NCI-H1105 (cell line): ENCODE measurements around the gene BEAN1.
"Not testable (repeated sequence)": the region's sequence is repeated elsewhere in the genome, so short reads cannot be mapped to it uniquely, and the experiment has no call there.

ENCODE experiments used
- DNase-seq: peaks from one replicate; lab custom pipeline; 2025; lab: John Stamatoyannopoulos, UW

The BEAN1 gene

DNA sequence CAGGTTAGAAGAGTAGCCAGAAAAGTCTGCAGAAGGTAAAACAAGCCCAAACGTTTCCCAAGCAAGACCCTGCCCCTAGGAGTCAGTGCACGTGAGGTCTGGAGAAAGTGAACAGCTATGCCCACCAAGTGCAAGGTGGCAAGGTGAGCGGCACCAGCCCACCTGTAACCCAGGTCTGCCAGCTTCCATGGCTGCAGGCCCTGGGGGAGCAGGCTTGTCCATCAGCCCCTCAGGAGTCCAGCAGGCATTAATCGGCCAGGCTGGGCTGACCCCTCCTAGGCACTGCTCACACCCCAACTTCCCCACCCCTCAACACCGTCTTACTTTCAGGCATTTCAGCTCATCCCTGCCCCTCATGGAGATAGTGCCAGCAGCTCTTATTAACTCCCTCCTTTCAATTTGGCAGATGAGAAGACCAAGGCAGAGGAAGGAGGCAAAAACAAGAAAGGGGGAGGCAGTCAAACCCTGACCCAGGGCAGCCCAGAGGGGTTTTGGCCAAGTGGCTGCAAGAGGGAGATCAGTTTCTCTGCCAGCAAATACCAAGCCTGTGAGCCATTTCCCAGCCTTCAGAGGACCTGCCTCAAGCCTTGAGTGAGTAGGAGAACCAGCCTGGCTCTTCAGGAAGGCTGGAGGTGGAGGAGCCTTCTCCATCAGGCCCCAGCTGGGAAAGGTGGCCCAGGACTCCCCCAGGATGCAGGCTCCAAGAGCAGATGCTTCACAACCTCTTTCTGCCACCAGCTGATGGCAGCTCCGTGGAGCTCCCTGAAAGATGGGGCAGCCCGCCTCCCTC lies 14.7 kb downstream of the BEAN1 start:
- no peak for DNase-seq

DNA sequence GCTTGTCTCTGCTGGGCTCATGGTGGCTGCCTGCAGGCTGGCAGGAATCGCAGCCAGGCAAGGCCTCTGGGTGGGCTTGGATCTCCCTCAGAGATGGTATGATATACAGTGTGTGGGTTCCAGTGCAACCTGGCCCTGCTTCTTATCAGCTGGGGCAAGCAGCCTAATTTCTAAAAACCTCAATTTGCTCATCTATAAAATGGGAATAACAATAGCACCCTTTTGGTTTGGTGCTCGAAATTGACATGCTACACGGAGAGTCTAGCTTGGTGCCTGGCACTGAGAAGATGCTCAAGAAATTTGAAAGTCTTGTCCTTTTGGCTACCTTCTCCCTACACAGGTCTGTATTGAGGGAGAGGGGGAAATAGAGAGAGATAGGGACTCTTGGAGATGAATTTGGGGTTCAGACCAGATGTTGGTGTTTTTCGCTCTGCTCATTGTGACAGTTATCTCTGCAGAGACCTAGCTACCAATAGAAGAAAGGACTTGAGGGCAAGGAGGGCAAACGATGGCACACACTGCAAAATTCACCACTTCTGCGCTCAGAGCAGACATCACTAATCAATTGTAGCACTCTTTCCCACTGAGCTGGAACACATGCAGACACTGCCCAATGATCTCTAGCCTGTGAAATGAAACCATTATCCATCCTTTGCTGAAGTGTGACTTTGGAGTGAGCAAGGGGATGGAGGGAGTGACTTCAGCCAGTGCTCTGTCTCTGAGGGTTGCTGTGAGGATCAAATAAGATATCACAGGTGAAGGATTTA lies 15.6 kb downstream of the BEAN1 start:
- no peak for DNase-seq

DNA sequence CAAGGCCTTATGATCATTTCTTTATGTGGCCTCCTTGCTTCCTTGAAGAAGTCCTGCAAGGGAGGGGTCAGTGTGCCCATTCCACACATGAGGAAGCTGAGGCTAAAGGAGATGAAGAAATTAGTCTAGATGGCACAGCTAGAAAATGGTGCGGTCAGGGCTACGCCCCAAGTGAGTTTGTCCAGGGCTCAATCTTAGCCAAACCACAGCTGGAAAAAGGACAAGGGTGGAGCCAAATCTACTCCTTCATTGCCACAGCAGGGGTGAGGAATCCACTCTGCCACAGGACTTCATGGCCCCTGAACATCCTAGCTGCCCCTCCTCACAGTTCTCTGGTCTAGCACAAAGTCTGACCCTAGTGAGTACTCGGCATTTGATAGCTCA lies 16.2 kb downstream of the BEAN1 start:
- no peak for DNase-seq

DNA sequence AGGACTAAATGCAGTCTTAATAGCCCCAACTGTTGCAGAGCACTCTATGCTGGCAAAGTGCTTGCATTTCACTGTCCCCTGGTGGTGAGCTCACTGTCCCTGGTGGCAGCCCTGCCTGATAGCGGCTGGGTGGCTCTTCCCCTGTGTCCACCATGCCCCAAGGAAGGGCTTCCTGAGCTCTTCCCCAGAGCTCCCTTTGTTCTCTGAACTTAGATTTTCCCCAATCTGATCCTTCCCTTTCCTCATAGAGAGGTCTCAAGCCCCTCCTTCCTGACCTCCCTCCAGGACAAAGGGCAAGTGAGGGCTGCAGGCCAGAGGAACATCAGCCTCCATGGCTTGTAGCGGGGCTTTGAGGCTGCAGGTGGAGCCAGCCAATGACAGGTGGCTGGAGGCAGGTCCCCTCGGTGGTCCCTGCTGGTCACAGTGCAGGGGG lies 17.0 kb downstream of the BEAN1 start:
- no peak for DNase-seq

DNA sequence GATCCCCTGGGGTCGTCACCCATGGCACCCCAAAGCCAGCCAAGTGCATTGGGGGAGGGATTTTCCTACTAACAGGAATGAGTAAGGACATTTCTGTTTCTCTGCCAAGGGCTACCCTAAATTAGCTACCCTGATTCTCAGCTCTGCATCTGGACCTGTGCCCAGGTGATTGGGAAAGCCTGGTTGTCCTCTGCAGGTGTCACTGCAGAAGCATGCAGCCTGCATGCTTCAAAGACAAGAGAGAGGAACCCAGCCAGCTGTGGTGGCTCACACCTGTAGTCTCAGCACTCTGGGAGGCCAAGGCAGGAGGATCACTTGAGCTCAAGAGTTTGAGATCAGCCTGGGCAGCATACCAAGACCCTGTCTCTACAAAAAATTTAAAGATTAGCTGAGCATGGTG lies 19.6 kb downstream of the BEAN1 start:
- no peak for DNase-seq

DNA sequence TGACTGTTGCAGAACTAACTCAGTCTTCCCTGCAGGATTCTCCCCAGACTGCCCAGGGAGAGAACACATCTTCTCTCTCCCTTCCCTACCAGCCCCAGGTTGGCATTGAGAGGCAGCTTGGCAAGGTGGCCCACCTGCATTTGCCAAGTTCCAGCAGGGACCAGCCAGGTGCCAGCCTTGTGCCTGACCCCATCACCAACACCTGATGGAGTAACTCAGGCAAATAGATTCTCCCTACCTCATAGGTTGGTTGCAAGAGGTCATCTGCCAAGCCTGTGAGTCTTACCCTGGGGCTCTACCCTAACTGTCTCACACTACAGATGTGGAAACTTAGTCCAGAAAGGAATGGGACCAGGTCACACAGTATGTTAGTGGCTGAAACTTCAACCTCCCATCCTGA lies 20.4 kb downstream of the BEAN1 start:
- DNase-seq, result no peak

DNA sequence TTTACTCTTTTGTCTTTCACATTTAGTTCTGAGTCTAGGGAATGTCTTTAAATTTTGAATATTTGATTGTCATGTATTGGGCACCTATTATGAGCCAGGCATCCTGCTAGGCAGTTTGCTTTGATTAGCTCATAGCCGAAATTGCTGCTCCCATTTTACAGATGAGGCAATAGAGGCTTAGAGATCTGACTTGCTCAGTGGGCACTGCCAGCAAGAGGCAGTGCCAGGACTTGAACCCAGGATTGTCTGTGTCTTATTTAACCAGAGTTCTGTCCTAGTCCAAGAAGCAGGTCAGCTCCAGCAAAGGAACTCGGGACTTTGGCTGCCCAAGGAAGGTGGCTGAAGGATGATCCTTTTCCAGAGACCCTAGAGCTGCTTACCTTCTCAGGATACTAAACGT lies 24.5 kb downstream of the BEAN1 start:
- no peak for DNase-seq

DNA sequence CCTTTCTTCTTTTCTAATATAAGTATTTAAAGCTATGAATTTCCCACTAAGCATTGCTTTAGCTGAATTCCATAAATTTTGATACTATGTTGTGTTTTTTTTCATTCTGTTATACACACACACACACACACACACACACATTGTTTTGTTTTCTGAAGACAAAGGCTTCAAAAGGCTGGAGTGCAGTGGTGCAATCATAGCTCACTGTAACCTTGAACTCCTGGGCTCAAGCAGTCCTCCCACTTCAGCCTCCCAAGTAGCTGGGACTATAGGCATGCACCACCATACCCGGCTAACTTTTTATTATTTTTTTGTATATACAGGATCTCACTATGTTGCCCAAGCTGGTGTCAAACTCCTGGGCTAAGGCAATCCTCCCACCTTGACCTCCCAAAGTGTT lies 26.1 kb downstream of the BEAN1 start:
- DNase-seq, result not testable (repeated sequence)

DNA sequence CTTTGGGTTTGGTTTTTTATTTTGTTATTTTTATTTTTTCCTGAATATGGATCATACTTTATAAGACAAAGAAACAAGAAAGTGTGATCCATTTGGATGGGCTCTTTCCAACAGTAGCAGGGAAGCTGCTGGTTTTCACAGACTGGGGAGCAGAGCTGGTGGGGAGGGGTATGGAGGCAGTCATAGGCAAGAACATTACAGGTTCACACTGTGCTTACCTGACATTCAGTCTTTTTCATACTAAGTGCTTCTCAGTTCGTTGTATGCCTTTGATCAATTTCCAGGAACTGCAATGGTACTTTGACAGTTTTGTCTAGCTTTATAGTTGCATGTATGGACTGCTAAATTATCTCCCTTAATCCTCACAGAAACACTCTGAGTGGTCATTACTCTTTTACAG lies 27.7 kb downstream of the BEAN1 start:
- DNase-seq, result no peak

DNA sequence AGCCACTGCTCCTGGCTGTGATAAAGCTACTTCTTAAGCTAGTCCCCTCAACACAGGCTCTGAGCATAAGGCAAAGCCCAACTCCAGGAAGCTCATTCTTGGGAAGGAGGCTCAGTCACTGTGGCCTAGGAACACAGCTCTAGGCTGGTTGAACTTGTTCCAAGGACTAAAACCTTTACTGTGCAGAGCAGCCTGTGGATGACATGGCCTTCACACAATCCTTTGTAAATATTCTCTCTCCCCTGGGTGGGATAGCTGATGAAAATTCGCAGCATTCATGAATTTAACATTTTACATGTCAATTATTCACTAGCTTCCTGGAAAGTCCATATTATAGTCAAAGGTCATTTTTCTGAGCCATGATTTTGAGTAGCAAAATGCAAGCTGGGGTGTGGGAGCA lies 28.9 kb downstream of the BEAN1 start:
- no peak for DNase-seq

DNA sequence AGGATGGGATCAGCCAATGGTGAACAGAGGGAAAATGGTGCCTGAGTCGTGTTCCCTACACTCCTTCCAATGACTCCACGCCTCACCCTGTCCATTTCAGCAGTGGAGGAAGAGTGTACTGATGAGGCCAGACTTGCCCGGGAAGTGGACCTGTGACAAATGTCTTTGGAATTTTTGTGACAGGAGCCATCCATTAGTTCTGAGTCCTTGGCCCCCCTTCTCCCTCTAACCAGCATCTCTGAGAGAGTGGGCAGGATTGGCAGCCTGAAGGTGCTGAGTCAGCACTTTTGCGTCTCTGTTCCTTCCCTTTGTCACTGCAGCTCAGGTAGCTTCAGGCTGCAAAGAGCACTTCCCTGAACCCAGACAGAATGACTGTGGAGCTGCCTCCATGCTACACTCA lies 30.8 kb downstream of the BEAN1 start:
- no peak for DNase-seq

DNA sequence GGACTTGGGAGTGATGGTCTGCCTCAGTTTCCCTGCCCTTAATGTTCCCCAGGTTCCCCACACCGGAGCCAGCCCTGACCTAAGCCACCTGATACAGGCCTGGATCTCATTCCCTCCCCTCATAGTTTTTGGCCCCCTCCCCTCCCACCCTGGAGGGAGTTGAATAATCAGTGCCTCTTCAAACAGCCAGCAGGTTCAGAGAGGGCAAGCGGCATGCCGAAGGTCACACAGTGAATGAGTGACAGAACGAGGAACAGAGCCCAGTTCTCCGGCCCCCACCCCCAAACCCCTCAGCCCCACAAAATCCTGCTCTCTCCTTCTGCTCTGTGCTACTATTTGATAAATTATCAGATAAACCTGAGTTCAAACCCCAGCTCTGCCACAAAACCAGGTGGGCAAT lies 31.2 kb downstream of the BEAN1 start:
- DNase-seq, result no peak

DNA sequence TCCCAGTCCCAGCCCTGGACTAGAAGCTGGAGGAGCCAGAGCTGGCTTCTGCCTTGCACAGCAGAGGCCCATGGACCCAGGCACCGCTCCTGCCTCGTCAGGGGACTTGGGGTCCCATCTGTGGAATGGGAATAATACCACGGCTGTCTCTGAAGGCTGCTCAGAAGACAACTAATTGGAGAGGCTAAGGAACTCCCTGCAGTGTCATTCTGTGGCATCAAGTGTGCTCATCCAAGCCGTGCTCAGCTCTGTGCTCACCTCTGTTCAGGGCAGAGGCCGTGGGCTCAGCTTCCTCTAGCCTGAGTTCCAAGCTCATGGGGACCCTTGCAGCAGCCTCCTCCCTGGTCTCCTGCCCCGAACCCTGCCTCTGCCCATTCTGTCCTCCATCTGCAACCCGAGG lies 31.8 kb downstream of the BEAN1 start:
- DNase-seq, result no peak

DNA sequence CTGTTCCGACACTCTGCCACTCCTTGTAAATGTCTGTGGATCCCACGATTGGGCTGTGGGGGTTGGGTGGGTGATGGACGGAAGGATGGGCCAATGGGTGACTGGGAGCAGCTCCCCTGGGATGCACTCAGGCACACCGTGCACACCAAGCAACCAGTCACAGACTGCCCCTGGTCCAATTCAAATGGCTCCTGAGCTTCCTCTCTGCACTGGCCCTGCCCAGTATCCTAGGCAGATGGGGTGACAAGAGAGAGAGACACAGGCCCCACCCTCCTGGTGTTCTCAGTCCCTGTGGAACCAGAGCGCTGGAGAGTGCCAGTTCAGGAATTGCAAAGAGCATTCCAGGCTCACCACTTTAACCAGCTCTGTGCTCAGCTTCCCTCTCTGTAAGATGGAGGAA lies 32.8 kb downstream of the BEAN1 start:
- DNase-seq, result no peak

DNA sequence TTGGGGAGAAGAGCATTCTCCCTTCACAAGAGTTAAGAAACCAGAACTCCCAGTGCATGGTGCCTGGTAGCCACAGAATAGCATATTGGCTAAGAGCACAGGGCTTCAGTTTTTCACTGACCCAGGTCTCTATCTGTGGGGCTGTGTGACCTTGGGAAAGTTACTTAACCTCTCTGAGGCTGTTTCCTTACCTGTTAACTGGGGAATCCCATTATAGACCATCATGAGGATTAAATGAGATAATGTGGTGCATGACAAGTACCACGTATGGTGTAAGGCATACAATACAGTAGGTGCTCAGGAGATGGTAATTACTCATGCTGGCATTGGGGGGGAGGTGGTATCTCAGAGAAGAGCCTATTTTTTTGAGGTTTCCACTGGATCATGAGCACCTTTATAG lies 33.6 kb downstream of the BEAN1 start:
- no peak for DNase-seq

DNA sequence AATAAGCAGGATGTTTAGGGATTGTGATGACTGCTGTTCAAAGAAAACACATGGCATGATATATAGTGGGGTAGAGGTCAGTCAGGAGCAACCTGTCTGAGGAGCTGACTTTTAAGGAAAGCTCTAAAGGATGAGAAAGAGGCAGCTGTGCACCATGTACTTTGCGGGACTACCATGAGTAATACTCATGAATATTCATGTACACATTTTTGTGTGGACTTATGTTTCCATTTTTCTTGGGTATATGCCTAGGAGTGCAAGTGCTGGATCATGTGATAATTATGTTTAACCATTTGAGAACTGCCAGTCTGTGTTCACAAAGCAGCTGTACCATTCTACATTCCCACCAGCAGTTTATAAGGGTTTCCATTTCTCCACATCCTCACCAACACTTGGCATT lies 35.8 kb downstream of the BEAN1 start:
- DNase-seq, result no peak

DNA sequence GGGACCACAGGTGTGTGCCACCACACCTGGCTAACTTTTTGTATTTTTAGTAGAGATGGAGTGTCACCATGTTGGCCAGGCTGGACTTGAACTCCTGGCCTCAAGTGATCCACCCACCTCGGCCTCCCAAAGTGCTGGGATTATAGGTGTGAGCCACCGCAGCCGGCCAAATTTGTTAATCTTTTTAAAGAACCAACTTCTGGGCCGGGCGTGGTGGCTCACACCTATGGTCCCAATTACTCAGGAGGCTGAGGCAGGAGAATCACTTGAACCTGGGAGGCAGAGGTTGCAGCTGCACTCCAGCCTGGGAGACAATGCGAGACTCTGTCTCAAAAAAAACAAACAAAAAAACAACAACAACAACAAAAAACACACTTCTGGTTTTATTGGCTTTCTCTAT lies 38.9 kb downstream of the BEAN1 start:
- DNase-seq, result not testable (repeated sequence)

DNA sequence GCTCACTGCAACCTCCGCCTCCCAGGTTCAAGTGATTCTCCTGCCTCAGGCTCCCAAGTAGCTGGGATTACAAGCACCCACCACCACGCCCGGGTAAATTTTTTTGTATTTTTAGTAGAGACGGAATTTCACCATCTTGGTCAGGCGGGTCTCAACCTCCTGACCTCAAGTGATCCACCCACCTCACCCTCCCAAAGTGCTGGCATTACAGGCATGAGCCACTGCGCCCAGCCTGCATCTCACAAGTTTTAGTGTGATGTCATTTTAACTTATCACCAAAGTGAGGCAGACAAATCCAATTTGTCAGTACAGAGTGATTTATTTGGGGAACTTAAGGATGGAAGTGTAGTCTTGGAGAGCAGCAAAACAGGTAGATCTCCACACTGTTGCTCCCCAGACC lies 39.5 kb downstream of the BEAN1 start:
- not testable (repeated sequence) for DNase-seq

DNA sequence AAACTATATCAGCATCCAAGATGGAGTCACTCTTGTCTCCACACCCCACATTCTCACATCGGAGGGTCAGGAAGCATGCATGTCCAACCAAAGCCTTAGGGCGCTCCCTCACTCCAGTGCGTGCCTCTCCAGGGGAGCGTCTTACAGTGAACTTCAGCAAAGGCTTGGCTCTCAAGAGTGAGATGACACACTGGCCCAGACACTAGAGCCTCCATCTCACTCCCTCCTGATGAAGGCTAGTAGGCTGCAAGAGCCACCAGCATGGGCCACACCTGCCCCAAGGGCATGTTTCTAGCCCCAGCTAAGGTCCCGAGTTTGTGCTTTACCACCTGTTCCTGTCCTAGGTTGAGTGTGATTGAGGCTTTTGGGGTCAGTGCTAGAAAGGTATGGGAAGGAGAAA lies 40.5 kb downstream of the BEAN1 start:
- no peak for DNase-seq

DNA sequence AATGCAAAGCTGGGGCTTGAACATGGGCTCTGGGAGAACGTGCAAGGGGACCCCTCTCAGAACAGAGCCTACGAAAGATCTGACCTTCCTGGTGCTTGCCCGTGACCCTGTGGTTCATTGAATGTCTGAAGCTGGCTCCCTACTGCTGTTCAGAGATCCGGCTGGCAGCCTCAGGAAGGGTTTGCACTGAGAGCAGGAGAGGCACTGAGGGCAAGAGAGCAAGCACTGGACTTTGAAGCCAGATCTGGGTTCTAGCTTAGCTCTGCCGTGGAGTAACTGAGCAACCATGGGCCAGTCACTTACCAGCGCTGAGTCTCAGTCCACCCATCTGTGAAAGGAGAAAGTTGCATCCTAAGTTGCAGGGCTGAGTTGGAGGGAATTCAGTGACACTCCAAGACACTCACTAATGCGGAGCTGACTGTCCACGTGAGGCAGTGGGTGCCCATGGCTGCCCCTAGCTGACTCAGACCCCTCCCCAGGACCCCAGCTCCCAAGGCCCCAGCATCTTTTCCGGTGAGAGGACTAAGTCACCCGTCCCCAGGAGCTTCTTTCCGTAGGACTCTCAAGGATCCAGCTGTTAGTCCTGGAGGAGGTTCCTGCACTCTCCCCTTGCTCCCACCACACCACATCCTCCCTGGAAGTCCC lies 41.3 kb downstream of the BEAN1 start:
- no peak for DNase-seq

DNA sequence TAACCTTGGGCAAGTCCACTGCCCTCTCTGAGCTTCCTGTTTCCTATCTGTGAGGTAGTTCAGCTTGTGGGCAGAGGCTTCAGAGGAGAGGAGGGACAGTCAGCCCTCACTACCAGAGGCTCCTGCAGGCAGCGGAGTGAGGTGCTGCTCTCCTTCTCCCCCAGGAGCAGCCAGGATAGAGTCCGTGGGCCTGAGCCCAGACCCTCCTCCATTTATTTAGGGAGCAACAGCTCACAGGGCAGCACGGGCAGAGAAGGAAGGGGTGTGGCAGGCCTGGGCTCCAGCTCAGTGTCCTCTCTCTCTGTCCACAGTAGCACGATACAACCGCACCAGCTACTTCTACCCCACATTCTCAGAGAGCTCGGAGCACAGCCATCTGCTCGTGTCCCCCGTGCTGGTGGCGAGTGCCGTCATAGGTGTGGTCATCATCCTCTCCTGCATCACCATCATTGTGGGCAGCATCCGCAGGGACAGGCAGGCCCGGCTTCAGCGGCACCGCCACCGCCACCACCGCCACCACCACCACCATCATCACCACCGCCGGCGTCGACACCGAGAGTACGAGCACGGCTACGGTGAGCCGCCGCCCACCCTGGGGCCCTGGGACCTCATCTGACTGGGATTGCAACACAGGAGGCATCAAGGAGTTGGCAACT lies 42.3 kb downstream of the BEAN1 start:
- no peak for DNase-seq

DNA sequence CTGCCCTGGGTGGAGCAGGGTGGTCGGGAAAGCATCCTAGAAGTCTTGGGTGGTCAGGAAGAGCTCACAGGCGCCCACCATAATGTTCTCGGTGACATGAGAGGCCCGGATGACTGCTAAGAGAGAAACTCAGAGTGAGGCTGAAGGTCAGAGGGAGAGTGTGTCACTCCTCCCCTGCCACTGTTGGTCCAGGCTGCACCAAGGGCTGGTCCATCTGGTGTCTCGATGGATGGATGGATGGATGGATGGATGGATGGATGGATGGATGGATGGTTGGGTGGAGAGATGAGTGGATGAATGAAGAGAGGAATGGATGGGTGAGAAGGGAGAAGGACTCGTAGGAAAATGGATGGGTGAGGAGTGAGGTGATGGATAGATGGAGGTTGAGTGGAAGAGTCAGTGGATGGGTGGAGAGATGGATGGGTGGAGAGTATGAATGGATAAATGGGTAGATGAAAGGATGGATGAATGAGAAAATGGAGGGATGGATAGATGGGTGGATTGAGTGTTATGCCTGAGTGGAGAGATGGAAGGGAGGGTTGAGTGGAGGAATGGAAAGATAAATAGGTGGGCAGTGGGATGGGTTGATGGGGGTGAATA lies 43.0 kb downstream of the BEAN1 start:
- DNase-seq, result no peak
